Measurements from ENCODE around the gene SNN.

The SNN gene

GRCh38 chr16:11668623-11669379 is 546 bp downstream of the SNN start:
- no peak for DNase-seq

GRCh38 chr16:11669380-11670146 is 1.3 kb downstream of the SNN start:
- no peak for DNase-seq

- no peak for DNase-seq
Observed at GRCh38 chr16:11670171-11671131, 2.2 kb downstream of the SNN start.

GRCh38 chr16:11671271-11671670 is 3.0 kb downstream of the SNN start:
- no peak for DNase-seq

GRCh38 chr16:11671676-11672075 is 3.4 kb downstream of the SNN start:
- no peak for DNase-seq

- DNase-seq = no peak
Observed at GRCh38 chr16:11672206-11673090, 4.2 kb downstream of the SNN start.

- no peak for DNase-seq
Observed at GRCh38 chr16:11673091-11674000, 5.1 kb downstream of the SNN start.

- no peak for DNase-seq
Observed at GRCh38 chr16:11674001-11674817, 6.0 kb downstream of the SNN start.

- no peak for DNase-seq
Observed at GRCh38 chr16:11674818-11675560, 6.7 kb downstream of the SNN start.

- no peak for DNase-seq
Observed at GRCh38 chr16:11675561-11676511, 7.6 kb downstream of the SNN start.

GRCh38 chr16:11676799-11677198 is 8.5 kb downstream of the SNN start:
- no peak for DNase-seq

- no peak for DNase-seq
Observed at GRCh38 chr16:11677451-11677951, 9.2 kb downstream of the SNN start.

- no peak for DNase-seq
Observed at GRCh38 chr16:11677959-11678881, 10.0 kb downstream of the SNN start.

GRCh38 chr16:11679250-11679649 is 11.0 kb downstream of the SNN start:
- no peak for DNase-seq

- no peak for DNase-seq
Observed at GRCh38 chr16:11679941-11680911, 12.0 kb downstream of the SNN start.

GRCh38 chr16:11681556-11681955 is 13.3 kb downstream of the SNN start:
- DNase-seq = no peak
